ENCODE results near the gene PIP5K1A.

DNA sequence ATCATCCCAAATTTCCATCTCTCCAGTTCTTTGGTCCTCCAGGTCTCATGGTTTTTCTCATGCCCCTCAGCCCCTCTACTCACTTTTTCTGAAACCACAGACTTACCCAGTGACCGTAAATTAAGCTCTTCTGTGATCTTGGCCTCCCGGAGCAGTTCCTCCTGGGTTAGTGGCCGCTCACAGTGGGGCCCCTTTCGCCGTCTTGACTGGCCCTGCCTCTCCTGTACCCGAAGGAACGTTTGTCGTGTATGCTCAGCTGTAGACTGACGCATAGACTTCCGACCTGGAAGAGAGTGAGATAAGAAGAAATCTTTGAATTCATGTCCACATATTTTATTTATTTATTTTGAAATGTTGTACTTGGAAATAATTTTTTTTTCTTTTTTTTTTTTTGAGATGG lies 14.1 kb upstream of the PIP5K1A start:
- TF ChIP-seq POLR2A (IDR thresholded peaks at IDR 0.05) = no peak
- TF ChIP-seq CTCF (IDR thresholded peaks at IDR 0.05) = no peak
